ENCODE measurements around the gene YPEL3.
A peak's percentile ranks its signal among the peaks of the same experiment; 100 is the strongest.
"Not testable (repeated sequence)": the region's sequence is repeated elsewhere in the genome, so short reads cannot be mapped to it uniquely, and the experiment has no call there.

YPEL3 gene

DNA sequence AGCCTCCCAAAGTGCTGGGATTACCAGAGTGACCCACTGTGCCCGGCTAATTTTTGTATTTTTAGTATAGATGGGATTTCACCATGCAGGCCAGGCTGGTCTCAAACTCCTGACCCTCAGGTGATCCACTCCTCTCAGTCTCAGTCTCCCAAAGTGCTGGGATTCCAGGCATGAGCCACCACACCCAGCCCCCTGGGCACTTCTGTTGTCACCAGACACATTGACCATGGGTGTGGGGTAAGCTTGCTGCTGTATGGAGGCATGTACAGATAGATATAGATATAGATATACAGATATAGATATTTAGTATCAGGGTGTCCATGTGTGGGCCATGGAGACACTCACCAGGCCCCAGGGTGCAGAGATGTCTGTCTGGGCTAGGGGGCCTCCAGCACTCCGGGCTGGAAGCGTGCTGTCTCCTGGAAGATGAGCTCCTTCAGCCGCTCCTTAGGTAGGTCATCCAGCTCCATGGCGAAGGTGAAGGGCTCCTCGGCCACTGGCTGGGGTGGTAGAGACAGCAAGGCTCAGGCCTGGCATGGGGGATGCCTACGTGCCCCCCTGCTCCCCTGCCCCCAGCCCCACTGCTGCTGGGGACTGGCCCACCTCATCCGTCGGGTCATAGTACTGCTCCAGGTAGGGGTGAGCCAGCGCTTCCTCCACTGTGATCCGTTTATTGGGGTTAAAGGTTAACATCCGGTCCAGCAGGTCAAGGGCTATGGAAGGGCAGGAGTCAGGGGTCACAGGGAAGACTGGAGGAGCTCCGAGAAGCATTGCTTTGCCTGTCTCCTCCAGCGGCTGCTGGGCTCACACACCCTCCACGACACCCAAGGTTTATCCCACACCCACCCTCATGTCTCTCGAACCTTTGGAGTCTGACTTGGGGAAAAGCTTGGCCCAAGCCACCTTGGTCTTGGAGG lies 20.5 kb upstream of the YPEL3 start:
- DNase-seq = no peak

DNA sequence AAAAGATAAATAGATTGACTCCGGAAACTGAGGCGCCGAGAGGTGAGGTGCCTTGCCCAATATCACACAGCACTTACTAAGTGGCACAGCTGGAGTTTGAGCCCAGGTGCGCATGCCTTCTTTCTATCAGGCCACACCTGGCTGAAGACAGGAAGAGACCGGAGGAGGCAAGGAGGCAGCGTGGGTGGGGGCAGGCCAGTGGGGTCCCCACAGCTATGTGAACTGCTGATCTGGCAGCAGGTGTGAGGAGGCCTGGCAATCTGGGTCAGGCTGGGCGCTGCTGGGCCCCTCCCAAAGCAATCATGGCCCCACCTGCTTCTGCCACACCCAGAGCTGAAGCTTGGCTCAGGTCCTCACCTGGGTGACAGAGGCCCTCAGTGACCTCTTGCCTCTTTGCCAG lies 19.2 kb upstream of the YPEL3 start:
- no peak for DNase-seq

DNA sequence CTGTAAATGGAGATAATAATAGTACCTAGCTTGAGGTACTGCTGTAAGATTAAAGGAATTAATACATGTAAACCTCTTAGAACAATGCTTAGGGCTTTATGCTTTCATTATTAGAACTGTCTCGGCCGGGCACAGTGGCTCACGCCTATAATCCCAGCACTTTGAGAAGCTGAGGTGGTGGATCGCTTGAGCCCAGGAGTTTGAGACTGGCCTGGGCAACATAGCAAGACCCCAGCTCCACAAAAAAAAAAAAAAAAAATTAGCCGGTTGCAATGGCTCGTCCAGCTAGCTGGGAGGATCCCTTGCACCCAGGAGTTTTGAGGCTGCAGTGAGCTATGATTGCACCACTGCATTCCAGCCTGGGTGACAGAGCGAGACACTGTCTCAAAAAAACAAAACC lies 18.8 kb upstream of the YPEL3 start:
- not testable (repeated sequence) for DNase-seq

DNA sequence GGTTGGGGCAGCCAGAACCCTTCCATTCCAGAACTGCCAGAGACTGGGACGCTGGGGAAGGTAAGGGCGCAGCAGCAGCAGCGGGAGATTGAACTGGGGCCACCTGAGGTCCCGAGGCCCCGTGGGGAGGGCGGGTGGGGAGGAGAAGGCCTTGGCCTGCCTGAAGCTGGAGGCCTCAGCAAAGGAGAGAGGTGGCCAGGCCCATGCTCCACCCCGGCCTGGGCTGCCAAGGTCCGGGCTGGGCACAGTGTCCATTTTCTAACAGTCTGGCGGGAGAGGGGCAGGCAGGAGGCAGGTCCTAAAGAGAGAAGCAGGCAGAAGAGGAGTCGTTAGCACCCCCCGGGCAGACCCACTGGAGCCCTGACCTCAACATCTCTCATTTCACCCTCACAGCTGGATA lies 18.4 kb upstream of the YPEL3 start:
- no peak for DNase-seq

DNA sequence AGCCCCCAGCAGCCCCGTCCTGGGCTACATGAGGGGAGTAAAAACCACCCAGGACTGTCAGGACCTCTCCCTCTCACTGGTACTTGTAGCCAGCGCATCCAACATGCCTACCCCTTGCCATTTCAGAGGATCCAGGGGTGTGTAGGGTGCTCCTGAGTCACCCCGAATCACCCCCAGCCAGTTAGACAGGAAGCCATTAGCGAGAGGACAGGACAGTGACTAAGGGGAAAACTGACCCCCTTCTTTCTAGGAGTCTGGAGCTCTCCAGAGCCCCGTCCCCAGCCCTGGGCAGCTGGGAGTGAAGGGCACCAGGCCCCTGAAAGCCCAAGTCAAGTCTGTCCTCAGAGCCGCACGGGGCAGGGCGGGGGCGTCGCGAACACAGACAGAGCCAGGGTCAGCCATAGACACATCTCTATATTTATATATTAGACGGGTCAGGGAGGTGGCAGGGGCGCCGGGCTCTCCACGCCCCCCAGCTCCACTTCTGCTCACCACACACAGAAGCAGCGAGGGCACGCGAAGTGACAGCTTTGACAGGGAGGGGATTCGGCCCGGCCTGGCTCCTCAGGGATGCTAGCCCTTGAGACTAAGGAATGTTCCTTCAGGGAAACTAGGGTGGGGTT lies 17.8 kb upstream of the YPEL3 start:
- DNase-seq = no peak

DNA sequence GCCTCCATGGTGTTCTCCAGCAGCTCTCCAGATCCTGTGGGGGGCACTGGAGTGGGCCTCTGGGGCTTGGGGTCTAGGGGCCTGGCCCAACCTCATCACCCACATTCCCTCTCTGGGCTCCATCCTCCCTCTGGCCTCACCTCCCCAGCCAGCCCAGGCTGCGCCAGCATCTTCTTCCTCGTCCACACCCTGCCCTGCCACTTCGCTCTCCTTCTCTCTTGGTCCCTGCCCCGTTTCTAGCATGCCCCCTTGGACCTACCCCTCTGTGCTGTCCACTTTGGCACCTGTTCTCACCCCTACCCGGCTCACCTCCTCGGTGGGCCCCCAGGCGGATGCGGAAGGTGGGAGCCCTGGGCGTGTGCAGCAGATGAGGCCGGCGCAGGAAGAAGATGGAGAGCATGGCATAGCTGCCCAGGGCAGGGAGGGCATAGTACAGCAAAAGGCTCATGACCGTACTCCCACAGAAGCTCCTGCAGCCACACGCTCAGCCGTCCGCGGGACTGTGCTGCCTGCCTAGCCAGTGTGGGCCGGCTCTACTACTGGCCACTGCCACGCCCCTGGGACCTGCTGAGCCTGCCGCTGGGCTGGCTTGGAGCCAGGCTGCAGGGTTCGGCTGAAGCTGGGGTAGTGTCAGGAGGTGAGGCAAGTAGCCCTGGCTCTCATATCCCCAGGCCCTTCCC lies 17.2 kb upstream of the YPEL3 start, which contains the start of gene GDPD3:
Gene GDPD3 (minus strand): TSS at position 507 of the 680 bp plus-strand sequence. CDS start 59 bp downstream, at position 448.
- no peak for DNase-seq

DNA sequence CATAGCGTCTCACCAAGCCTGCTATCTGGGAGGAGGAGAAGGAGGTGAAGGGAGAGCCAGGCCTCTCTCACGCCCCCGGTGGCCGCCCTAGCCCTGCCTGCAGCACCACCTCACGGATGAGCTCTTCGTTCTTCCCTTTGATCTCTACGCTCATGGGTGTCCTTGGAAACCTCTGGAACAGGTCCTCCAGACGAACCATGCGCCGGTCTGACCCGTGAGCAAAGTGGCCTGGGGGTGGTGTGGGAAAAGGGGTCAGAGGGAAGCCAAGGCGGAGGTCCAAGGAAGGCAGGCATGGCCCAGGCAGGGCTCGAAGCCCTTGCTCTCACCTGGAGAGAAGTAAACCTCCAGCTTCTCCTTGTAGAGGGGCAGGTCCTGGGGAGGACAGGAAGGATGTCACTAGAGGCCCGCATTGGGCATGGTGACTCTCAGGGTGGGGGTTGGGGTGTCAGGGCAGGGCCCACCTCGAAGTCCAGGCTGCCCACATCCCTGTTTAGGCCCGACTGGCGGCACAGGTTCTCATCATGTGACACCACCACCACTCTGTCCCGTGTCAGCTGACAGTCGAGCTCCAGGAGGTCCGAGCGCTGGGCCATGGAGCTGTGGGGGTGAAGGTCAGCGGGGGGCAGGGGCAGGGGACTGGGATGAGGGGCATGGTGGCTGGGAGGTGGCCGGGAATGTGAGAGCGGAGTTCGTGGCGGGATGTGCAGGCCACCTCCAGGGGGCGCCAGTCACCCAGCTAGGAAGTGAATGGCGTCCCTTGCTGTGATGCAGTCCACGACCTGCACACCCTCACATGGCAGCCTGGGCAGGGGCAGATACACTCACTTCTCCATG lies 16.4 kb upstream of the YPEL3 start:
- DNase-seq = no peak

DNA sequence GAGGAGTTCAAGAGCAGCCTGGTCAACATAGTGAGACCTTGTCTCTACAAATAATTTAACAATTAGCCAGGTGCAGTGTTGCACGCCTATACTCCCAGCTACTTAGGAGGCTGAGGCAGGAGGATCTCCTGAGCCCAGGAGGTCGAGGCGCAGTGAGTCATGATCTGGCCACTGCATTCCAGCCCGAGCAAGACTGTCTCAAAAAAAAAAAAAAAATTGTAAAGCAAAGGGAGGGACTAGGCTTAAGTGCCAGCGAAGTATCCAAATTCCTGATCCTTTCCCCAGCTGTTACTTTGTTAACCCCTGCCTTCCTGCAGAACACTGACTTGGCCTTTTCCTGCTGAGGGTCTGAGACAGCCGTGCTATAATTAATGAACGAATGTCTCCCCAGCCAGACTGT lies 14.6 kb upstream of the YPEL3 start:
- DNase-seq = no peak

DNA sequence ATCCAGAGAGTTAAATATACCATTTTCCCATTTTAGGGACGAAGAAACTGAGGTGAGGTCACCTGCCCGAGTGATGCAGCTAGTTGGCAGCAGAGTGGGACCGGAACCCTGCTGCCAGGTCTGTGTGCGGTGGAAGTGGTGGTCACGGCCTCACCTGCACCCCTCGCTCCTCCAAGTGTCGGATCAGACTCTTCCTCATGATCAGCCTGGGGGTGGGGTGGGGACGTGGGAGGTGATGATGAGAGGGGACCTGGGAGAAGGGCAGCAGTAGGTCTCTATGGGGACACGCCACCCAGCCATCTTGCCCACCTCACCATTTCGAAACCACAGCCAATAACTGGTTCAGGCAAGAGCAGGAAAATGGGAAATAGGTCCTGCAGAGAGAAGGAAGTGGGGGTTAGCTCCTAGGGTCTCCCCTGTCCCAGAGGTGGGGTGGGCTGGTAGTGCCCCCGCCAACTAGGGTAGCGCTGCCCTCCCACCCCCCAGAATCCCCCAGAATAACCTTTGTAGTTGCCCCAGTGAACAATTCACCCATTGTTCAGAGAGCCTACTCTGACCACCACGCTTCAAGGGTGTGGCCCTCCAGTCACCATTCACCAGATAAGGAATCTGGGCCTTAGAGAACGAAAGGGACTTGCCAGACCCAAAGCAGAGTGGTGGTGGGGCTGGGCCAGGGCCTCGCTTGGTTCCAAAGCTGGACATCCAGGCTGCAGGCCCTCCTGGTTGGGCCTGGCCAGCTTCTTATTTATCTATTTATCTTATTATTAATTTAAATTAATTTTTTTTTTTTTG lies 12.2 kb upstream of the YPEL3 start:
- DNase-seq = no peak

DNA sequence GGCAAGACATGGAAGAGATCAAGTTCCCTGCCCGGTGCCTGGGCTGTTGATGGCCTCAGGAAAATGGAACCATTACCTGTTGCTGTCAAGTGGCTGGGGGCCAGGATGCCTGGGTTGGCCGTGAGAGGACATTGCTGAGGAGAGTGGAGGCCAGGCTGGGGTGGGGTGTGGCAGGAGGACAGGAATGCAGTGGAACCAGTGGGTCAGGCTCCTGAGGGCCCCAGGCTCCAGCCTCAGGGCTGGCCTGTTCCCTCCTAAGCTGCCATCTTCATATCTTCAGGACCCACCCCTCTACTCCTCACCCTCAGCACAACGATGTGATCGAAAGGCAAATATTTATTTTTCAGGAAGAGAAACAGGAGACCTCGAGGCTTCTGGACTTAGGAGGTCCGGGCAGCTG lies 8.5 kb upstream of the YPEL3 start:
- DNase-seq = no peak

DNA sequence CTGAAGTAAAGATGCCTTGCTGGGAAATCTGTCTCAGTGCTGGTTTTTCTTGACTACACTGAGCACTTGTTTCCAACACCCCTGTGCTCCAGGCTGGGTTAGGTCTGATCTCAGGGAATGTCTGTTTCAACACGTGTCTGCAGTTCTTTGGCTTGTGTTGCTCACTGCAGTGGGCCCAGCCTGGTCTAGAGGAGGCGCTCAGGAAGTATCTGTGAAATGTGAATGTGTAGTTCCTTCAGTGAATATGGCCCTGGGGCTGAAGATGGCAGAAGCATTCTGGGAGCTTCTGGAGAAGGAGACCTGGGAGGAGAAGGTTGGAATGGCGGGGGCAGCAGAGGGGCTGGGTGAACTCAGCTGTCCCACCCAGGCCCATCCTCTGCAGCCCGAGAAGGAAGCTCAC lies 8.1 kb upstream of the YPEL3 start:
- no peak for DNase-seq

DNA sequence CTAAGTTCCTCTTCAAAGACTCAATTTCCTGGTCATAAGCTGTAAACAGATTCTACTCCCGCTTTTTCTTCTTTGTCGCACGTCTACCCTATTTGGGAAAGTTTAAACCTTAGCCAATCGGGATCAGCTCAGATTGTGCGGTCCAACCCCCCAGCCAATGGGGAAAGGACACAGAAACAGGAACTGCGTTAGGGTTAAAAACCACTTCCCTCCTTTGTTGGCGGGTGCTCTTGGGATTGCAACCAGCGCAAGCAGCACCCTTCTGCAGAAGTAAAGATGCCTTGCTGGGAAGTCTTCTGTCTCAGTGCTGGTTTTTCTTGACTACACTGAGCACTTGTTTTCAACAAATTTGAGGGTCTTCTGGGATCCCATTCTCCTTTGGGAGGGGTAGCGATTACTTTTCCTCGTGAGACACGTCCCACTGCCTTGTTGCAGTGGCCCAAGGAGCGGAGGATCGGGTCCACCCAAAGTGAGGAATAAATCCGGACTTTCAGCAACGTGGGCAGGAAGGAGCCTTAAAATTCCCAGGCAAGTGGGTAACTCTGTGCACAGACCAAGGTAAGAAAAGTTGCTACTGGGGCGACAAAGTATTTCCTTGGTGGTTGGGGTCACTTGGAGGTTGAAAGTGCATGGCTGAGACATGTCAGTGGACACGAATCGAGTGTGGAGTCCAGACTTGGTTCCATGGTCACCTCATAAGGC lies 1.0 kb upstream of the YPEL3 start:
- no peak for DNase-seq

DNA sequence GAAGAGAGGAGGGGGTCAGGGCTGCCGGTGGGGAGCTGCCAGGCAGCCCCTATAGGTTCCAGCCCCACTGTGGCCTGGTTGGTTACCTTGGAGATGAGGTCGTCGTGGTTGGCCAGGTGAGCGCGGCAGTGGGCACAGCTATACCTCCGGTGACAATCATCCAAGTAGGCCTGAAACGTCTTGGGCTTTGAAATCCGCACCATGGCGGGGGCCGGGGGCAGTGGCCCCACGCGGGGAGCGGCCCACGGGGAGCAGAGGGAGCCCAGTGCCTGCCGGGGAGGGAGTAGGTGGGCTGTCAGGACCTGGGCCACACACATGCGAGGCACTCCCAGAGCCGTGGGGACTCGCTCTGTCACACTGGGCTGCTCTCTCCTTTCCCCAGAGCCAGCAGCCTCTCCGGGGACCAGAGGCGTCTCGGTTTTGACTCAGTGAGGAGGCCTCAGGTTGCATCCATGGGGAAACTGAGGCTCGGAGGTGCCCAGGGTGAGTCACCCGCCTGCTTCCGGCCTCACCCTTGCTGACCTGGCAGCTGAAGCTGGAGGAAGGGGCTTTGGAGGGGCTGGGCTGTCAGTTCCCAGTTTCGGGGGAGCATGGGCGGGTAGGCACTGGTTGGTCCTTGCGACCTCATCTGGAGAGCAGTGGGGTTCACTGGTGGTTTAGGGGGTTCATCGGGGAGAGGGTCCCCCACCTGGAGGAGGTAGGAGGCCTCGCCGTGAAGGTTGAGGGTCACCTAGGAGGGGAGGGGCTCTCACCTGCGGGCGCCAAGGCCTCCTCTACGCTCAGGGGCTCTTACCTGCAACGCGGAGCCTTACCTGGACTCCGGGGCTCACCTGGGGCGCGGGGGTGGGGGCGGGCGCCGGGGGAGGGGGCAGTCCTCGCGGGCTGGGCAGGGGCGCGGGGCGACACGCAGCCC lies 591 bp downstream of the YPEL3 start:
- no peak for DNase-seq

DNA sequence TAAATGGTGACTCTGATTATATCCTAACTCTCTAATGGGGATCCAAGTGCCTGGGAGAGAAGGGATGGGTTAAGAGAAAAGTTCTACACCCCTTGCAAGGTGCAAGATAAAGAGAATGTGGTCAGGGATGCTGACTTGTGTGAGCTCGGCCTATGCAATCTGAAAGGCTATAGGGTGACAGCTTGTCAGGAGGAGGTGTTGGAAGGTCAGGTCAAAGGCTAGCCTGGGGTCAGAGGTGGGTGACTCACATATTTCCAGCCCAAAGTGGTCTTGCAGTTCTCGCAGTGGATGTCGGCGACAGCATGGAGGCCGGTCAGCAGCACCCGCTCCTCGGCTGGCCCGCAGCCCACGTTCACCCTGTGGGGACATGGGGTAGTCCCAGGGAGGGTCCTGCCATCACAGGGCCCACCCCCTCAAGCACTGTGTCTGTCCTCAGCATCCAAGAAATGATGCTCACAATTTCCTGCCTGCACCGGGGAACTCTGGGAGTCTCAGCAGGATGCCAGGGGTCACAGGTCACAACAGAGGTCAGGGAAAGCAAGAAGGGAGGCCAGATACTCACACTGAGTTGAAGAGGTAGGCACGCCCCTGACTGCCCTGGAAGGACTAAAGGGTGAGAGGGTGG lies 1.4 kb downstream of the YPEL3 start:
- no peak for DNase-seq

DNA sequence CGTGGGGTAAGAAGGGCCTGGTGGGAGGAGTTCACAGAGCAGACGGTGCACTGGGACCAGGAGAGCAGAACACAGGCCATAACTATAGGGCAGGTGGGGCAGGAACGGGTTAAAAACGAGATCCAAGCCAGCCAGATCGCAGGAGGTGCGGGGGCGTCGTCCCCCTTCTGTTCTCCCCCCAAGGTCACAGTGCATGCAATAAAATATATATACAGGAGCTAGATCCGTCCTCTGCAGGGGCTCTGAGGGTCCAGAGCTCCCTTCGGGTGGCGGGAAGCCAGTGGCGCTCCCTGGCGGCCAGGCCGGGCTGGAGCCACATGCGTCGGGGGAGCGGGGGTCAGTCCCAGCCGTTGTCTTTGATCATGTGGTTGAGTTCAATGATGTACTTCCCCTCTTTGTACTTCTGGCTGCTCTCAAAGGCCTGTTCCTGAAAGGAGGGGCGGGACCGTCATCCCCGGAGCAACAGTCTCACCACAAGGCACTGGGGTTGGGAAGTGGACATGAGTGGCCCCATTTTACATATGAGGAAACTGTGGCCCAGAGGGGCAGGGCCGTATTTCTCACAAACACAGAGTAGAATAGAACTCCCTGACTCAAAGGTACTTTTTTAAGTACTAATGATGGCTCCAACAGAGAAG lies 3.5 kb downstream of the YPEL3 start:
- DNase-seq = peak; percentile 78 to 81

DNA sequence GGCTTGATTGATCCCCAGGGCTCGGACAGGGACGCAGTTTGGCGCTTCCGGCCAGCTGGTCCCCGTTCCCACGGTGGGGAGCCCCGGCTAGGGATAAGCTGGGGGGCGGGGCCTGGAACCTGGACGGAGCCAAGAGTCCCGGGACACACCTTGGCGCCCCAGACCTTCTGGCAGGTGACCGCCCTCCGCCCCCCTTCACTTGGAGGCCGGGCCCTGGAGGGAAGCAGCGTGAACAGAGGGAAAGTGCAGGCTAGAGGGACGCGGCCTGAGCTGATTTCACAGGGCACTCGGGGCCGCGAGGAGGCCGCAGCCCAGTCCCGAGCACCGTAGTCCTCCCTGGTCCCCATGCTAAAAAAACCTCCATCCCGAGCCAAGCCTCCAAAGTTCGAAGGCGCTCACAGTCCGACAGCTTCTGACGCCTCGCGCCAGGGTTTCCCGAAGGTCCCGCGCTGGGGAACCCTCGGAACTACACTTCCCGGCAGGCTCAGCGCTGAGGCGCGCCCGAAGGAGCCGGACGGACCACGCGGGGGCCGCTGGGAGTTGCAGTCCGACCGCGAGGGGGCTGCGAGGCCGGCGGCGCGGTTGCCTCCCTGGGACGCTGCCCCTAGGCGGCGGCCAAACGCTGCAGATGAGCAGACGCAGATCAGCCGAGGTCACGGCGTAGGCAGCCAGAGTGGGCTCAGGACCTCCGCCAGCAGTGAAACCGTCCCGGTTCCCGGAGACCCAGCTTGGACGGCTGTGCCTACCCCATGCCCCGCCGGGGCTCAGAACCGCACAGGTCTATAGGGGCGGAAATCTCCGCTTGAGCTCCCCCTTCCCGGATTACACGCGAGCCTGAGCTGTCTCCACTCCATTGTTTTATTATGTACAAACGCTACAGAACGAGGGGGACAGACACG lies 4.3 kb downstream of the YPEL3 start, which contains the start of gene TBX6:
Gene TBX6 (minus strand): TSS at position 451 of the 899 bp plus-strand sequence. CDS start 731 bp downstream, outside the sequence.
- peak; percentile 90 to 97 for DNase-seq

DNA sequence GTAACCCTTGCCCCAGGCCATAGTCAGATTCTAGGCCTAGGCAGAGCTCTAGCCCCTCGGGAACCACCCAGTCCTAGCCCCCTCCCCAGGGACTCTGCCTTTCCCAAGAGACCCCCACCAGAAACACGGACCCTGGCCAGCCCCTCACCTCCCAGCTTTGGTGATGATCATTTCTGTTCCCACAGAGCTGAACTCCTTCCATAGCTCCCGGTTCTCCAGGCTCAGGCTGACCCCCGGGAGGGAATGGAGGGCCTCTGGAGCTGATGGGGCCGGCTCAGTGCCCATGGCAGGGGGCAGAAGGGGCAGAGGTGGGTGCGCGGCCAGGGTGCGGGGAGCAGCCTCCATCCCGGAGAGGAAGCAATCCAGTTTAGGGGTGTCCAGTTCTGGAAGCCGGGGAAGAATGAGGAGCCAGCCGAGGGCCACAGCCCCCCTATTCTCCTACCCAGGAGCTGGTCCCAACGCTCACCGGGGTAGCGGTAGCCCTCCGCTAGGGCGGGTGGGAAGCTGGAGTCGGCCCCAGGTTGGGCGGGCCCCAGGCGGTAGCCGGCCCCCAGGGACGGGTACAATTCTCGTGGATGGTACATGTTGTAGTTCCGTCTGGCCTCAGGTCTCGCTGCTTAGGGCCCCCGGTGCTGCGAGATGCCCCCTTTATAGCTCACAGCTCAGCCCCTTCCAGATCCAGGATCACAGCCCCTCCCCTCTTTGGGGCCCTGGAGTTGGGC lies 5.2 kb downstream of the YPEL3 start:
- no peak for DNase-seq
